Measurements from ENCODE around the gene RIN1.

The RIN1 gene

DNA sequence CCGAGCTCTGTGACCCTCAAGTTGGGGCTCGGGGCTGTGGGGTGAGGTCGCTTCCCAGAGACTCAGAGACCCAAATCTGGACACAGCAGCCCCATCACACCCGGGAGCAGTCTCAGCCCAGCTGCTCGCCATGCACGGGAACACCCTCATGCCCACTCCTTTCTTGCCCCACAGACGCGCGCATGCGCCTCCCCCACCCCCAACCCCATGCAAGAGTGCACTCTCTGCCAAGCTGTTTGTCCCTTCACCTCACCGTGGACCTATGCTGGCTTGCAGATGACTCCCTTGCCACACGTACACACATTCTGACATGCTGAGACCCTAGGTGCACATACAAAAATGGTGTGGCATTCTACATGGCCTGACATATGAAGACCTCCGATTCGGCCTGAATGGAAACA, 18.9 kb downstream of the RIN1 start:
- H3K4me1 ChIP-seq (ENCODE audit: control insufficient read depth, insufficient read depth, low read length, unreplicated experiment): peaks cover 39% of the 10 kb centered on the region
- H3K27me3 ChIP-seq (ENCODE audit: insufficient read depth, low read length): no peaks in the 10 kb centered on the region
- H3K36me3 ChIP-seq (ENCODE audit: insufficient read depth, low read length): no peaks in the 10 kb centered on the region
- H3K27ac ChIP-seq (ENCODE audit: low read depth, low read length): peak overlapping the region; percentile 97
- no peak overlapping the region for H2AFZ ChIP-seq (ENCODE audit: low read length, unreplicated experiment)
- H3K79me2 ChIP-seq (ENCODE audit: control insufficient read depth, insufficient read depth, low read length, unreplicated experiment): peaks cover 34% of the 10 kb centered on the region
- H3K4me3 ChIP-seq (ENCODE audit: low read depth, low read length): peak overlapping the region; percentile 94

DNA sequence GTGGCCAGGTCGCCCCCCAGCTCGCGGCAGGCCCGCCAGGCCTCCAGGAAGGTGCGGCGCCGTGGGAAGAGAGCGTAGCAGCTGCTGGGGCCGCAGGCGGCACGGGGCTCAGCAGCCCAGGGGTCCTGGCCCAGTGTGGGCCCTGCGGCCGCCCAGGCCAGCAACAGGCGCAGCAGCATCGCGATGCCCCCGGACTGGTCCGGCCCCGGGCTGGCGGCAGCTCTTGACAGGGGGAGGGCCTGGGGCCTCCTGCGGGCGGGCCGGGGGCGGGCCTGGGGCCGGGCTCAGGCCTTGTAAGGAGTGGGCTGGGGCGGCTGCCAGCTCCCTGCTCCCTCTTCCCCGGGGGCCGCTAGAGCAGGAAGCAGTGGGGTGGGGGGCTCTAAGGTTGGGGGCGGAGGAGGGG, 19.4 kb downstream of the RIN1 start, which contains the start of gene CD248:
CD248 (minus strand) TSS at position 196 of the 403 bp plus-strand sequence; CDS start at position 179, 17 bp downstream.
- Histone ChIP-seq H3K4me3 (ENCODE audit: low read depth, low read length) (peak within 1 kb of the TSS; percentile 94), H3K4me1 (ENCODE audit: control insufficient read depth, insufficient read depth, low read length, unreplicated experiment) (peaks cover 35% of the 10 kb centered on the region), H3K27me3 (ENCODE audit: insufficient read depth, low read length) (no peaks in the 10 kb centered on the region), H2AFZ (ENCODE audit: low read length, unreplicated experiment) (peak within 1 kb of the TSS; percentile 66), H3K79me2 (ENCODE audit: control insufficient read depth, insufficient read depth, low read length, unreplicated experiment) (peaks cover 34% of the 10 kb centered on the region), H3K36me3 (ENCODE audit: insufficient read depth, low read length) (no peaks in the 10 kb centered on the region), H3K27ac (ENCODE audit: low read depth, low read length) (peak within 1 kb of the TSS; percentile 97)

DNA sequence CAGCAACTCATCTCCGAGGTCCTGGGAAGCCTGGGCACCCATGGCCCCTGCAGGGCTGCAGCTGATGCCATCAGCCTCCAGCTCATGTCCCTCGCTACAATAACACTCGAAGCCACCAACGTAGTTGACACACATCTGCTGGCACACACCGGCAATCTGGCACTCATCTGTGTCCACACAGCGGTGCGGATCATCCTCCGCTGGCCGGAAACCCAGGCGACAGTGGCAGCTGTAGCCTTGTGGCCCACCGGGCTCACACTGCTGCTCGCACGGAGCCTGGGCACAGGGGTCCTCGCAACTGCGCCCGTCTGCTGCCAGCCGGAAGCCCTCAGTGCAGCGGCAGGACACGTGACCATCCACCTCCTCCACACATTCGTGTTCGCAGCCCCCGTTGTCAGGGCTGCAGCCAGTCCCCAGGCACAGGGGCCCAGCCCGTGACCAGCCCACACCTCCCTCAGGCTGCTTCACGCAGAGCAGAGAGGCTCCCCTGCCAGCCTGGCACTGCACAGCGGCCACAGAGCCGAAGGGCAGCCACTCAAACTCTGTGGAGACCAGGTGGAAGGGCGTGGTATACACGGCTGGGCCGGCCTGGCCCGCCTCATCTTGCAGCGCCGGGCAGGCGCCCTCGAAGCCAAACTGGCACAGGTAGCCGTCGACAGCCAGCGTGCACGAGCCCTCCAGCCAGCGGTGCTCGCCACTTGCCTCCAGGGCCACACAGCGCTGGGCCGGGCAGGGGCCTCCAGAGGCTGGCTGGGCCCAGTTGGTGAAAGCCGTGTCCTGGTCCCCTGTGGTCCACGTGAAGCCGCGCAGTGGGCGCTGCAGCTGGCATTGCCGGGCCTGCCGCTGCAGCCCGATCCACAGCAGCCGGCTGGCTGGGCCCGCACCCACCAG, 20.1 kb downstream of the RIN1 start:
- Histone ChIP-seq H3K79me2 (ENCODE audit: control insufficient read depth, insufficient read depth, low read length, unreplicated experiment) (peaks cover 34% of the 10 kb centered on the region), H3K36me3 (ENCODE audit: insufficient read depth, low read length) (no peaks in the 10 kb centered on the region), H2AFZ (ENCODE audit: low read length, unreplicated experiment) (no peak overlapping the region), H3K4me3 (ENCODE audit: low read depth, low read length) (peak overlapping the region; percentile 94), H3K27ac (ENCODE audit: low read depth, low read length) (peak overlapping the region; percentile 97), H3K27me3 (ENCODE audit: insufficient read depth, low read length) (no peaks in the 10 kb centered on the region), H3K4me1 (ENCODE audit: control insufficient read depth, insufficient read depth, low read length, unreplicated experiment) (peaks cover 31% of the 10 kb centered on the region)

DNA sequence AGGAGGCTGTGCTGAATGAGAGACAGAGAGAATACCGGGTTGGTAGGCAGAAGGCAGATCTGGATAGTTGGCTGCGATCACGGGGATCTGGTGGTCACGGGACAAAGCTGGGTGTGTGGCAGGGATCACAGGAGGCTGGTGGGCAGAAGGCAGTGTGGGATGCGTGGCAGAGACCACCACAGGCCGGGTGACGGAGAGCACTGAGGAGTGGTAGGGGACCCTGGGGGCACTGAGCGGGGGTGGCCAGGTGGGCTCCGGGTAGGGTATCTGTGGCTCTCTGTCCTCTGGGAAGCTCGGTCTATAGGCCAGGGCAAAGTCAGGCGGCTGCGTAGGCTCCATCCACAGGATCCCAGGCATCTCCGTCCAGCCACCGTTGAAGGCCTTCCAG, 20.7 kb downstream of the RIN1 start:
- Histone ChIP-seq H3K36me3 (ENCODE audit: insufficient read depth, low read length) (no peaks in the 10 kb centered on the region), H3K79me2 (ENCODE audit: control insufficient read depth, insufficient read depth, low read length, unreplicated experiment) (peaks cover 34% of the 10 kb centered on the region), H3K27me3 (ENCODE audit: insufficient read depth, low read length) (no peaks in the 10 kb centered on the region), H2AFZ (ENCODE audit: low read length, unreplicated experiment) (no peak overlapping the region), H3K27ac (ENCODE audit: low read depth, low read length) (peak overlapping the region; percentile 97), H3K4me3 (ENCODE audit: low read depth, low read length) (peak overlapping the region; percentile 94), H3K4me1 (ENCODE audit: control insufficient read depth, insufficient read depth, low read length, unreplicated experiment) (peaks cover 31% of the 10 kb centered on the region)

DNA sequence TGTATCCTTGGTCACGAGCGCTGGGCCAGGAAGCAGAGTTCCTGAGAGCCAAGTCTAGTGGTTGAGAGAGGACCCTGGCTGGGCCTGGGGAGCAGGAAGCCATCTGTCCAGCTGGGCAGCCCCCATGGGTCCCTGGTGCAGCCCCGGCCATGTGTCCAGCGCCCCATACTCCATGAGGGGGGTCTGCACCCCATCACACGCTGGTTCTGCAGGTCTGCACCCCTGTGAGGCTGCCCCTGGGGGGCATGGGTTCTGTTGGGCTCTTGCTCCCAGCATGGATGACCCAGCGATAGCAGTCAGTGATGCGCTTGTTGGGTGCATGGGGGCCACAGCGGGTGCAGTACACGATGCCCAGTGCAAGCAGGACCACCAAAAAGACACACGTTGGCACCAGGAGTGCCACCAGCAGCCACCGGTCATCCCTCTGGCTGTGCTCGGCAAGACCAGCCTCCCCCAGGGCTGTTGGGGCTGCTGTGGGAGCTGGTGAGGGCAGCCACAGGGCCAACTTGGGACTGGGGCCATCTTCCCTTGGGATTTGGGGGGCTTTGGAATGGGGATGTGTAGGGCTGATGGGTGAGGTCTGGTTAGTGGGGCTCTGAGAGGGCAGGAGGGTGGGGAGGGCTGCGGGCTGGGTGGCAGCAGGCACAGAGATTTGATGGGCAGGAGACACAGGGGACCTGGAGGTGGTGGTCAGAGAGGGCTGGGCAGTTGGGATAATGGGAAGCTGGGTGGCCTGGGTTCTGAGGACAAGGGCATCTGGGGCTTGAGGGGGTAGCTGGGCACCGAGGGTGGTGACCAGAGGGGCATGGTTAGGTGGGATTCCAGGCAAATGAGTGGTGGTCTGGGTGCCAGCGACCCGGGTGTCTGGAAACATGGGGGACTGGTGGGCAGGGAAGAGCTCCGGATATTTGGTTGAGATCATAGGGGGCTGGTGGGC, 21.4 kb downstream of the RIN1 start:
- H3K4me1 ChIP-seq (ENCODE audit: control insufficient read depth, insufficient read depth, low read length, unreplicated experiment): peaks cover 31% of the 10 kb centered on the region
- no peak overlapping the region for H2AFZ ChIP-seq (ENCODE audit: low read length, unreplicated experiment)
- H3K36me3 ChIP-seq (ENCODE audit: insufficient read depth, low read length): no peaks in the 10 kb centered on the region
- peaks cover 34% of the 10 kb centered on the region for H3K79me2 ChIP-seq (ENCODE audit: control insufficient read depth, insufficient read depth, low read length, unreplicated experiment)
- peak overlapping the region; percentile 94 for H3K4me3 ChIP-seq (ENCODE audit: low read depth, low read length)
- peak overlapping the region; percentile 97 for H3K27ac ChIP-seq (ENCODE audit: low read depth, low read length)
- no peaks in the 10 kb centered on the region for H3K27me3 ChIP-seq (ENCODE audit: insufficient read depth, low read length)

DNA sequence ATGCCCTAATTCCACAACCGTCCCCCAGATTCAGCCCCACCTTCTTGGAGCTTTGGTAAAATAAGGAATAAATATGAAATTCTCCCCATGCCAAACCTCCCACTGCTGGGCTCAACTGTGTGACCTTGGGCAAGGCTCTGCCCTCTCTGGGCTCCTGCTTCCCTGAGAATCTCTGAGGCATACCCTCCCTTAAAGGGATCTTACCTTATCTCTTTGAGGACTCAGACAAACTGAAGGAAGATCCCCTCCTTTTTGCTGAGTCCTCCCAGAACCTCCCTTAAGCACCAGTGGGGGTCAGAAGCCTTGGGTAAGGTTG, 22.1 kb downstream of the RIN1 start:
- no peaks in the 10 kb centered on the region for H3K36me3 ChIP-seq (ENCODE audit: insufficient read depth, low read length)
- H3K4me1 ChIP-seq (ENCODE audit: control insufficient read depth, insufficient read depth, low read length, unreplicated experiment): peaks cover 31% of the 10 kb centered on the region
- H2AFZ ChIP-seq (ENCODE audit: low read length, unreplicated experiment): no peak overlapping the region
- no peaks in the 10 kb centered on the region for H3K27me3 ChIP-seq (ENCODE audit: insufficient read depth, low read length)
- H3K27ac ChIP-seq (ENCODE audit: low read depth, low read length): peak overlapping the region; percentile 97
- peaks cover 34% of the 10 kb centered on the region for H3K79me2 ChIP-seq (ENCODE audit: control insufficient read depth, insufficient read depth, low read length, unreplicated experiment)
- peak overlapping the region; percentile 94 for H3K4me3 ChIP-seq (ENCODE audit: low read depth, low read length)

DNA sequence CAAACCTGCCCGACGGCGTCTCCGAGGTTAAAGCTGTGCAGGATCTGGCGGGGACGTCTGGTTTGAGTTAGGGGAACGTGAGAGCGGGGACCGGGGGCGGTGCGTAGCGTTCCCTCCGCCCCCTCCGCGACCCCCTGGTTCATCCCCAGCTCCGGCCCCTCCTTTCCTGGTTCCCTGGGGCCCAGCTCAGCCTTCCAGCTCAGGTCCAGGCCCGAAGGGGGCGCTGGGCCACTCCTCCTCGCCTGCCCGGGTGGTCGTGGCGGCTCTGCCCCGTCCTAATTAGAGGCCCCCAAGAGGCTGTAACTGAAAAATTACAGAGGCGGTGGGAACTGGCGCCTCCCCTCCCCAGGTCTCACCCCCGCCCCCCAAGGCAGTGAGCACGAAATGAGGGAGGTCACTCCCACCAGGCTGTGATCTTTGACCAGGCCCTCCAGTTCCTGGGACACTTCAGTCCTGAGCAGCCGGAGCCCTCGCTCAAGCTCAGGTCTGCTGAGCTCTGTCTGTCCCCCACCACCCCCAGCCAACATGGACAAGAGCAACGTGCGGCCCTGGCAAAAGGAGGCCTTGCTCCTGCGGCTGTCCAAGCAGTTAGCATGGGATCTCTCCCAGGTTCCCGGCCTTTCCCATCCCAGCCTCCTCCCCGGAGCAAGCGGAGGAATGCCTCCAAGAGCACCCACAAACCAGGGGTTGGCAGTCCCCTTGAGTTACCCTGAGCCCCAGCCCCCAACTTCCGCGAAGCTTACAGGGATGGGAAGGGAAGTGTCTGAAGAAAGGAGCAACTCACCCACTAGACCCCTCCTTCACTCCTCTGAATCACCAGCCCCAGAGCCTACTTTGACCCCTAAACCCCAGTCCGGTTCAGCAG, 22.7 kb downstream of the RIN1 start:
- Histone ChIP-seq H3K27ac (ENCODE audit: low read depth, low read length) (peak overlapping the region; percentile 97), H3K27me3 (ENCODE audit: insufficient read depth, low read length) (no peaks in the 10 kb centered on the region), H3K36me3 (ENCODE audit: insufficient read depth, low read length) (no peaks in the 10 kb centered on the region), H3K4me3 (ENCODE audit: low read depth, low read length) (peak overlapping the region; percentile 94), H2AFZ (ENCODE audit: low read length, unreplicated experiment) (no peak overlapping the region), H3K79me2 (ENCODE audit: control insufficient read depth, insufficient read depth, low read length, unreplicated experiment) (peaks cover 34% of the 10 kb centered on the region), H3K4me1 (ENCODE audit: control insufficient read depth, insufficient read depth, low read length, unreplicated experiment) (peaks cover 25% of the 10 kb centered on the region)

DNA sequence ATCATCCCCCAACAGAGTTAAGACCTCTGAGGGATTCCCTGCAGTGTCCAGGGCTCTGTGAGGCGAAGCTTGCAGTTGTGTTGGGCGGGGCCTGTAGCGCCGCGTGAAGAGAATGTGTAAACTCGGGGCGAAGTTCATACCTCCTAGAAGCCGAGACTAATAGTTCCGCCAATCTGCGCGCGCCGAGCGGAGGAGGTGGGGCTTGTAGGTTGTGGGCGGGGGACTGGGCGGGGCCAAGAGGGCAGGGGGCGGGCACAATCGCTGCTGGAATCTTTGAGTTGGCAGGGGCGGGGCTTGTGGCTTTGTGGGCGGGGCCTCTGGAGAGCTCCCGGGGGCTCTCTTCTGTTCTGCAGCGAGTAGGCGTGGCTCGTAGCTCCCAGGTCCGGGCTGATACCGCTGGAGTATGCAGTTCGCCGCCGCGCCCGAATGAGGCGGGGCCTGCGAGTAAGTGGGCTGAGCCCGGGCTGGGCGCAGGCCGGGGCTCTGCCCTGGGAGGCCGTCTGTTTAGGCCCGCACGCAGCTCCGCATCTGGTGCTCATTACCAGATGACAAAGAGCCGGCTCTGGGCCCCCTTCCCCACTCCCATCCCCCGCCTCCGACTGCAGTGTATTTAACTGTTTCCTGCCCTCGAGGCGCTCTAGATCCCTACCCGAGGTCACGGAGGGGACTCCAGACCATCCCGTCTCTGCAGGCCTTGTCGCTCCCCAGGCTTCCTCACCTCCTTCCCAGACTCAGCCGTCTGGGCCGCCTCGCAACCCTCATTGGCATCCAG, 23.5 kb downstream of the RIN1 start:
- H3K27ac ChIP-seq (ENCODE audit: low read depth, low read length): peak overlapping the region; percentile 97
- H3K4me1 ChIP-seq (ENCODE audit: control insufficient read depth, insufficient read depth, low read length, unreplicated experiment): peaks cover 17% of the 10 kb centered on the region
- peaks cover 34% of the 10 kb centered on the region for H3K79me2 ChIP-seq (ENCODE audit: control insufficient read depth, insufficient read depth, low read length, unreplicated experiment)
- H2AFZ ChIP-seq (ENCODE audit: low read length, unreplicated experiment): peak overlapping the region; percentile 27
- no peaks in the 10 kb centered on the region for H3K36me3 ChIP-seq (ENCODE audit: insufficient read depth, low read length)
- H3K4me3 ChIP-seq (ENCODE audit: low read depth, low read length): peak overlapping the region; percentile 94
- H3K27me3 ChIP-seq (ENCODE audit: insufficient read depth, low read length): no peaks in the 10 kb centered on the region

DNA sequence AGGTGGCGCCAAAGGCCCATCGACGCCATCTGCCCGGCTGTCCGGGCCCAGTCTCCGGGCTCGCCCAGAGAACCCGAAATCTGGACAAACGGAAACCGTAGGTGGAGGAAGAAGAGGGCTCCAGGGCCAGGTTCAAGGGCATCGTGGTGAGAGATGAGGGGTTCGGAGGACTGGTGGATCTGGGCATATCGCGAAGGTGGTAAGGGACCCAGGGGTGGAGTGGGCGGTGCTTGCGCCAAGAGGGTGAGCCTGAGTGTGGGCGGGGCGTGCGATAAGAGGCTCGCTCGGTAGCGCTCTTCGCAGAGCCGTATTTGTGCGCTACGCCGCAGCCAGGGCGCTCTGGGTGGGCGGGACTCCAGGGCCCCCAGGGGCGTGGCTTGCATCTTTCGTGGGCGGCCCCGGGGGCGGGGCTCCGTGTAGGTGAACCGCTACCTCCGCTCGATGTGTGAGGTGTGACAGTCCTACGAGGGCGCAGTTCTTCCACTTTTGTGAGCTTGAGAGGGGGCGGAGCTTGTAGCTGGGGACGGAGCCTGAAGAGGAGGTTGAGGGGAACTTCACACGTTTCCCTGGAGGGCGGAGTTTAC, 24.2 kb downstream of the RIN1 start:
- Histone ChIP-seq H3K79me2 (ENCODE audit: control insufficient read depth, insufficient read depth, low read length, unreplicated experiment) (peaks cover 34% of the 10 kb centered on the region), H2AFZ (ENCODE audit: low read length, unreplicated experiment) (peak overlapping the region; percentile 27), H3K4me1 (ENCODE audit: control insufficient read depth, insufficient read depth, low read length, unreplicated experiment) (peaks cover 10% of the 10 kb centered on the region), H3K27me3 (ENCODE audit: insufficient read depth, low read length) (no peaks in the 10 kb centered on the region), H3K36me3 (ENCODE audit: insufficient read depth, low read length) (no peaks in the 10 kb centered on the region), H3K4me3 (ENCODE audit: low read depth, low read length) (peak overlapping the region; percentile 75), H3K27ac (ENCODE audit: low read depth, low read length) (peak overlapping the region; percentile 64)
